IMR-90 (cell line): ENCODE measurements around the gene TMED10.

Experiments used
- BHLHE40 ChIP-seq: fragments of 150-350 bp; IDR thresholded peaks from 2 replicates; pipeline ENCODE4 v1.6.1; 2016; ENCODE audit warnings: mild to moderate bottlenecking, low read depth, low read length
- CEBPB ChIP-seq: IDR thresholded peaks from 2 replicates; pipeline ENCODE4 v1.6.1; 2012; ENCODE audit warnings: low read depth, low read length, improper control_type of control experiment
- FOS ChIP-seq: fragments of 150-350 bp; IDR thresholded peaks from 2 replicates; pipeline ENCODE4 v1.6.1; 2016; ENCODE audit warnings: low read depth, low read length
- MAFK ChIP-seq: IDR thresholded peaks from 2 replicates; pipeline ENCODE4 v1.6.1; 2012; ENCODE audit warnings: low read depth, low read length, improper control_type of control experiment
- MAZ ChIP-seq: IDR thresholded peaks from 2 replicates; pipeline ENCODE4 v1.6.1; 2012; ENCODE audit warnings: low read depth, mild to moderate bottlenecking, low read length, improper control_type of control experiment, moderate library complexity, borderline replicate concordance
- POLR2A ChIP-seq: IDR thresholded peaks from 2 replicates; pipeline ENCODE4 v1.6.1; 2012; ENCODE audit warnings: mild to moderate bottlenecking, low read depth, low read length
- RAD21 ChIP-seq: IDR thresholded peaks from 2 replicates; pipeline ENCODE4 v1.6.1; 2012; ENCODE audit warnings: low read length, improper control_type of control experiment
- RCOR1 ChIP-seq: IDR thresholded peaks from 2 replicates; pipeline ENCODE4 v1.6.1; 2012; ENCODE audit warnings: mild to moderate bottlenecking, low read length, improper control_type of control experiment; ENCODE audit not compliant: insufficient replicate concordance
- RFX5 ChIP-seq: IDR thresholded peaks from 2 replicates; pipeline ENCODE4 v1.8.0; 2012; ENCODE audit warnings: low read depth, mild to moderate bottlenecking, low read length, moderate library complexity
- SMC3 ChIP-seq: fragments of 150-350 bp; IDR thresholded peaks from 2 replicates; pipeline ENCODE4 v1.6.1; 2016; ENCODE audit warnings: low read depth, mild to moderate bottlenecking, antibody characterized with exemption, low read length, moderate library complexity
- TF ChIP-seq, protein P1 (sequence below): conservative IDR thresholded peaks from 2 replicates; pipeline ENCODE4 v1.5.1; 2012; ENCODE audit warnings: mild to moderate bottlenecking, low read depth, low read length, improper control_type of control experiment
- TF ChIP-seq, protein P2 (sequence below): fragments of 150-350 bp; IDR thresholded peaks from 2 replicates; pipeline ENCODE4 v1.6.1; 2017; ENCODE audit warnings: mild to moderate bottlenecking, antibody characterized with exemption, low read length, low read depth

GRCh38 chr14:75084513-75084912, 91.9 kb downstream of the TMED10 start:
- TF ChIP-seq, protein P1, sequence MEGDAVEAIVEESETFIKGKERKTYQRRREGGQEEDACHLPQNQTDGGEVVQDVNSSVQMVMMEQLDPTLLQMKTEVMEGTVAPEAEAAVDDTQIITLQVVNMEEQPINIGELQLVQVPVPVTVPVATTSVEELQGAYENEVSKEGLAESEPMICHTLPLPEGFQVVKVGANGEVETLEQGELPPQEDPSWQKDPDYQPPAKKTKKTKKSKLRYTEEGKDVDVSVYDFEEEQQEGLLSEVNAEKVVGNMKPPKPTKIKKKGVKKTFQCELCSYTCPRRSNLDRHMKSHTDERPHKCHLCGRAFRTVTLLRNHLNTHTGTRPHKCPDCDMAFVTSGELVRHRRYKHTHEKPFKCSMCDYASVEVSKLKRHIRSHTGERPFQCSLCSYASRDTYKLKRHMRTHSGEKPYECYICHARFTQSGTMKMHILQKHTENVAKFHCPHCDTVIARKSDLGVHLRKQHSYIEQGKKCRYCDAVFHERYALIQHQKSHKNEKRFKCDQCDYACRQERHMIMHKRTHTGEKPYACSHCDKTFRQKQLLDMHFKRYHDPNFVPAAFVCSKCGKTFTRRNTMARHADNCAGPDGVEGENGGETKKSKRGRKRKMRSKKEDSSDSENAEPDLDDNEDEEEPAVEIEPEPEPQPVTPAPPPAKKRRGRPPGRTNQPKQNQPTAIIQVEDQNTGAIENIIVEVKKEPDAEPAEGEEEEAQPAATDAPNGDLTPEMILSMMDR, result no peak
- no peak for TF ChIP-seq RAD21
- TF ChIP-seq MAZ, result no peak
- no peak for TF ChIP-seq RCOR1
- no peak for TF ChIP-seq SMC3
- no peak for TF ChIP-seq RFX5
- no peak for TF ChIP-seq POLR2A
- TF ChIP-seq BHLHE40, result no peak
- TF ChIP-seq FOS, result no peak
- no peak for TF ChIP-seq MAFK
- TF ChIP-seq, protein P2, sequence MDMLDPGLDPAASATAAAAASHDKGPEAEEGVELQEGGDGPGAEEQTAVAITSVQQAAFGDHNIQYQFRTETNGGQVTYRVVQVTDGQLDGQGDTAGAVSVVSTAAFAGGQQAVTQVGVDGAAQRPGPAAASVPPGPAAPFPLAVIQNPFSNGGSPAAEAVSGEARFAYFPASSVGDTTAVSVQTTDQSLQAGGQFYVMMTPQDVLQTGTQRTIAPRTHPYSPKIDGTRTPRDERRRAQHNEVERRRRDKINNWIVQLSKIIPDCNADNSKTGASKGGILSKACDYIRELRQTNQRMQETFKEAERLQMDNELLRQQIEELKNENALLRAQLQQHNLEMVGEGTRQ, result no peak
- no peak for TF ChIP-seq CEBPB
